HepG2 (cell line): ENCODE measurements around the gene LMBRD2. TPM values are rescaled to one million over a fixed set of nuclear protein-coding genes. Genes with fewer than 3 reads are reported as not detected.

ENCODE experiments used
- ATM ChIP-seq: fragments of 450-650 bp; IDR thresholded peaks from 2 replicates; pipeline ENCODE4 v1.7.1; 2017; ENCODE audit warnings: mild to moderate bottlenecking, borderline replicate concordance
- BORCS8-MEF2B ChIP-seq: sonication (generic); formaldehyde crosslinking; IDR thresholded peaks from 2 replicates; pipeline ENCODE4 v1.8.0; 2022; ENCODE audit warnings: mild to moderate bottlenecking, missing genetic modification reagents
- FOXA3 ChIP-seq: IDR thresholded peaks from 2 replicates; pipeline ENCODE4 v1.6.1; 2016; ENCODE audit warnings: missing genetic modification reagents, missing compliant biosample characterization
- GPN1 ChIP-seq: sonication (generic); formaldehyde crosslinking; IDR thresholded peaks from 2 replicates; pipeline ENCODE4 v1.5.1; 2020; ENCODE audit warnings: missing genetic modification reagents, borderline replicate concordance
- HIC2 ChIP-seq: sonication (generic); formaldehyde crosslinking; IDR thresholded peaks from 2 replicates; pipeline ENCODE4 v1.9.0; 2022; ENCODE audit warnings: low read depth, missing genetic modification reagents
- HOXA7 ChIP-seq: sonication (generic); formaldehyde crosslinking; IDR thresholded peaks from 2 replicates; pipeline ENCODE4 v1.8.1; 2022; ENCODE audit warnings: mild to moderate bottlenecking, missing genetic modification reagents, moderate library complexity
- KDM5A ChIP-seq: fragments of 200-600 bp; sonication (generic); IDR thresholded peaks from 2 replicates; pipeline ENCODE4 v1.7.0; 2018; ENCODE audit warnings: antibody characterized with exemption, mild to moderate bottlenecking, low read length, borderline replicate concordance
- MLLT10 ChIP-seq: sonication (generic); formaldehyde crosslinking; IDR thresholded peaks from 2 replicates; pipeline ENCODE4 v1.4.0; 2020; ENCODE audit warnings: missing genetic modification reagents
- MZF1 ChIP-seq: sonication (generic); formaldehyde crosslinking; IDR thresholded peaks from 2 replicates; pipeline ENCODE4 v1.8.1; 2023; ENCODE audit warnings: mild to moderate bottlenecking, missing genetic modification reagents, borderline replicate concordance
- NCOA5 ChIP-seq: sonication (generic); formaldehyde crosslinking; IDR thresholded peaks from 2 replicates; pipeline ENCODE4 v1.4.0; 2020; ENCODE audit warnings: missing genetic modification reagents
- PBX3 ChIP-seq: sonication (generic); formaldehyde crosslinking; IDR thresholded peaks from 2 replicates; pipeline ENCODE4 v1.8.1; 2023; ENCODE audit warnings: missing genetic modification reagents, inconsistent platforms, borderline replicate concordance
- PHF21A ChIP-seq: sonication (generic); formaldehyde crosslinking; IDR thresholded peaks from 2 replicates; pipeline ENCODE4 v1.5.0; 2020; ENCODE audit warnings: mild to moderate bottlenecking, missing genetic modification reagents
- SMAD9 ChIP-seq: sonication (generic); formaldehyde crosslinking; IDR thresholded peaks from 2 replicates; pipeline ENCODE4 v1.5.1; 2020; ENCODE audit warnings: mild to moderate bottlenecking, missing genetic modification reagents
- SMYD3 ChIP-seq: sonication (generic); formaldehyde crosslinking; IDR thresholded peaks from 2 replicates; pipeline ENCODE4 v1.8.1; 2023; ENCODE audit warnings: mild to moderate bottlenecking, missing genetic modification reagents
- TBP ChIP-seq: sonication (generic); formaldehyde crosslinking; IDR thresholded peaks from 2 replicates; pipeline ENCODE4 v1.5.0; 2020; ENCODE audit warnings: missing genetic modification reagents
- TFE3 ChIP-seq: IDR thresholded peaks from 2 replicates; pipeline ENCODE4 v1.6.1; 2016
- ZBTB7B ChIP-seq: sonication (generic); formaldehyde crosslinking; IDR thresholded peaks from 2 replicates; pipeline ENCODE4 v1.4.0; 2020; ENCODE audit warnings: missing genetic modification reagents
- ZC3H4 ChIP-seq: sonication (generic); formaldehyde crosslinking; IDR thresholded peaks from 2 replicates; pipeline ENCODE4 v1.4.0; 2020; ENCODE audit warnings: missing genetic modification reagents, borderline replicate concordance
- ZKSCAN5 ChIP-seq: sonication (generic); formaldehyde crosslinking; IDR thresholded peaks from 2 replicates; pipeline ENCODE4 v1.5.1; 2020; ENCODE audit warnings: mild to moderate bottlenecking, missing genetic modification reagents
- ZNF30 ChIP-seq: sonication (generic); formaldehyde crosslinking; IDR thresholded peaks from 2 replicates; pipeline ENCODE4 v1.5.0; 2020; ENCODE audit warnings: mild to moderate bottlenecking, missing genetic modification reagents
- ZNF343 ChIP-seq: sonication (generic); formaldehyde crosslinking; IDR thresholded peaks from 2 replicates; pipeline ENCODE4 v1.4.0; 2020; ENCODE audit warnings: mild to moderate bottlenecking, missing genetic modification reagents
- ZNF513 ChIP-seq: sonication (generic); formaldehyde crosslinking; conservative IDR thresholded peaks from 2 replicates; pipeline ENCODE4 v1.5.0; 2020; ENCODE audit warnings: missing genetic modification reagents
- ZNF530 ChIP-seq: sonication (generic); formaldehyde crosslinking; IDR thresholded peaks from 2 replicates; pipeline ENCODE4 v1.5.0; 2020; ENCODE audit warnings: low read depth, mild to moderate bottlenecking, missing genetic modification reagents
- ZNF546 ChIP-seq: sonication (generic); formaldehyde crosslinking; conservative IDR thresholded peaks from 2 replicates; pipeline ENCODE4 v1.8.1; 2023; ENCODE audit warnings: mild to moderate bottlenecking, missing genetic modification reagents
- ZNF567 ChIP-seq: sonication (generic); formaldehyde crosslinking; IDR thresholded peaks from 2 replicates; pipeline ENCODE4 v1.8.1; 2023; ENCODE audit warnings: mild to moderate bottlenecking, missing genetic modification reagents, borderline replicate concordance
- ZNF883 ChIP-seq: sonication (generic); formaldehyde crosslinking; IDR thresholded peaks from 2 replicates; pipeline ENCODE4 v1.5.1; 2020; ENCODE audit warnings: mild to moderate bottlenecking, missing genetic modification reagents; ENCODE audit errors: not compliant biosample characterization
- polyA plus RNA-seq, 8 experiments: library from polyadenylated mRNA; depleted of rRNA in 3 of 8; stranded (reverse) in 7 of 8; unstranded in 1 of 8; fragments of >200 nt; fragmentation: Illumina TruSeq in 4 of 8; extraction: Trizol in 4 of 8; gene quantifications; 2 replicates each; pipeline versions ENCODE4 v1.2.1 to v1.2.3, GENCODE V29; 2011 to 2016; ENCODE audit warnings: low read depth in 4 of 8, missing spikeins in 1 of 8, mixed read lengths in 1 of 8; ENCODE audit not compliant: insufficient read depth in 1 of 8
- total RNA-seq, 5 experiments: library from RNA; depleted of rRNA; stranded (reverse); fragments of >200 nt; fragmentation: Illumina TruSeq; extraction: Trizol; gene quantifications; 2 replicates each; pipeline ENCODE4 v1.2.3, GENCODE V29; 2016; ENCODE audit warnings: low read depth in 1 of 5

Gene LMBRD2
- total and polyA plus RNA-seq, 2 of the 13 experiments (the other 11 are each of a cell fraction or from before 2014, with no cell fraction given): 2.0 to 4.7 TPM

GRCh38 chr5:36138900-36139683 is 12.6 kb downstream of the LMBRD2 start (continued):
- TF ChIP-seq BORCS8-MEF2B (CRISPR knock-in tag) (0 out of 2 replicates have a peak, but pooled peaks have one; percentile 12), ZNF30 (CRISPR knock-in tag) (no peak), MZF1 (CRISPR knock-in tag) (no peak), FOXA3 (peak; percentile 76), KDM5A (no peak), ZNF546 (CRISPR knock-in tag) (0 out of 2 replicates have a peak, but pooled peaks have one; percentile 42), SMAD9 (CRISPR knock-in tag) (no peak), ZNF883 (CRISPR knock-in tag) (peak; percentile 35), ZNF530 (CRISPR knock-in tag) (no peak), ZNF567 (peak; percentile 43; the same call in 1 of the 2 replicates), PHF21A (peak; percentile 40; the same call in 1 of the 2 replicates), TBP (CRISPR knock-in tag) (no peak), HOXA7 (no peak), GPN1 (CRISPR knock-in tag) (no peak), ATM (no peak), MLLT10 (no peak), PBX3 (no peak), ZBTB7B (CRISPR knock-in tag) (peak; percentile 68), ZNF343 (CRISPR knock-in tag) (peak; percentile 81; the same call in 1 of the 2 replicates), ZKSCAN5 (CRISPR knock-in tag) (no peak), TFE3 (CRISPR knock-in tag) (no peak), HIC2 (CRISPR knock-in tag) (peak; percentile 91), NCOA5 (CRISPR knock-in tag) (no peak), ZNF513 (CRISPR knock-in tag) (no peak), ZC3H4 (no peak), SMYD3 (CRISPR knock-in tag) (no peak)
